BJ (cell line): ENCODE data around the gene ARHGEF28. TPM values are rescaled to one million over a fixed set of nuclear protein-coding genes. Genes with fewer than 3 reads are reported as not detected.

ENCODE experiments used
- CTCF ChIA-PET: fragments of 350-600 bp; formaldehyde crosslinking; extraction: SDS; loops from one replicate; lab custom pipeline; 2021; ENCODE audit warnings: antibody characterized with exemption, inconsistent platforms; lab: Yijun Ruan, JAX
- POLR2A ChIA-PET: fragments of 300-600 bp; sonication (Branson Sonifier 250); formaldehyde crosslinking; extraction: SDS; loops from one replicate; lab custom pipeline; 2021; ENCODE audit warnings: antibody characterized with exemption; lab: Charles Lee
- DNase-seq: peaks from one replicate; pipeline ENCODE4 v3.0.0-alpha.2; 2011; ENCODE audit warnings: low read depth
- H3K27me3 ChIP-seq: 2 replicates; pipeline ENCODE4 v1.6.0; 2011; ENCODE audit warnings: low read length; ENCODE audit not compliant: control insufficient read depth, insufficient read depth
- H3K36me3 ChIP-seq: 2 replicates; pipeline ENCODE4 v1.5.1; 2011; ENCODE audit warnings: low read length; ENCODE audit not compliant: control insufficient read depth, insufficient read depth
- H3K4me3 ChIP-seq: 2 replicates; pipeline ENCODE4 v1.5.1; 2011; ENCODE audit warnings: low read depth, mild to moderate bottlenecking, control low read depth, low read length
- polyA minus RNA-seq: library from RNA; depleted of rRNA, polyadenylated mRNA; stranded (reverse); fragments of >200 nt; gene quantifications from 2 replicates; pipeline ENCODE4 v1.2.3, GENCODE V29; 2011; rRNA and poly(A)+ RNA removed
- polyA plus RNA-seq: library from polyadenylated mRNA; depleted of rRNA; stranded (reverse); fragments of >200 nt; gene quantifications from 2 replicates; pipeline ENCODE4 v1.2.3, GENCODE V29; 2011; rRNA removed
- TF ChIP-seq, protein P1 (sequence below): IDR thresholded peaks from 2 replicates; pipeline ENCODE4 v1.5.1; 2011; ENCODE audit warnings: low read depth, mild to moderate bottlenecking, control low read depth, inconsistent platforms, low read length, moderate library complexity; ENCODE audit not compliant: insufficient read depth

Gene ARHGEF28
- polyA plus RNA-seq (2.8 and 4.6 TPM in 2 replicates), polyA minus RNA-seq (15.1 and 16.5 TPM in 2 replicates)

DNA sequence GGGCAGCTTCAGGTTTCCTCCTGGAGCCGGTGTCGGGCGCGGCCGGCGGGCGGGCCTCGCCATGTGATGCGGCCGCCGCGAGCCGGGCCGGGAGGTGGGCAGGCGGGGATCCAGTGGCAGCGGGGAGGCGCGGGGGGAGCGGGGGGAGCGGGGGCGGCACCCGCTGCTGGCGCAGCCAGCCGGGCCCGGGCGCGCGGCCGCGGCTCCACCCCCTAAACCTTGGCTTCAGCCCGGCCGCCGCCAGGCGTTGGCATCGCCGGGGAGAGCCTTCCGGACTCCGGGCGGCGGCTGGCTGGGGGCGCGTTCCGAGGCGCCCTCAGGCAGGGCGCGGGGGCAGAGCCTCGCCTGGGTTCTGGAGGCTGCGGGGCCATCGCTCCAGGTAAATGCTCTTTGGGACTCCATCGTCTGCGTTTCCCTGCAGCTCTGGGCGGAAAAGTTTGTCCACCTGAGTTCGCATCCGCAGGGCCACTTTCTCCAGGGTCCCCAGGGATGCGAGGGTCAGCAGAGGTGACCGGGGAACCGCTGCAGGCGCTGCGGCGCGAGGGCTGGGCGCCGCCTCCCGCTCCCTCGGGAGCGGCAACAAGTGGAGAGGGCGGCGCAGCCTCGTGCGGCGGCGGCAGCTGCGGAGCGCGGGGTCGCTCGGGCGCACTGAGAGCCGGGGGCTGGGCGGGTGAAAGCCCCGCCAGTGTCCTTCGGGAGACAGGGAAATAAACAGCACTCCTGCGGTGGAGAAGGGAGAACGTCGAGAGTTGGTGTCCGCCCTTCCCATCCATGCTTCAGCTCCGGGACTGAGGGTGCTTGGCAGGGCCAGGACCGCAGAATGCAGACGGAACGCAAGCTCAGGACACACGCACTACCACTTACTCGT is at the start of gene ARHGEF28:
Gene ARHGEF28, plus strand, starts transcription at position 253 of the 868 bp plus-strand sequence. CDS start 58,656 bp downstream, outside the sequence.
- TF ChIP-seq, protein P1, sequence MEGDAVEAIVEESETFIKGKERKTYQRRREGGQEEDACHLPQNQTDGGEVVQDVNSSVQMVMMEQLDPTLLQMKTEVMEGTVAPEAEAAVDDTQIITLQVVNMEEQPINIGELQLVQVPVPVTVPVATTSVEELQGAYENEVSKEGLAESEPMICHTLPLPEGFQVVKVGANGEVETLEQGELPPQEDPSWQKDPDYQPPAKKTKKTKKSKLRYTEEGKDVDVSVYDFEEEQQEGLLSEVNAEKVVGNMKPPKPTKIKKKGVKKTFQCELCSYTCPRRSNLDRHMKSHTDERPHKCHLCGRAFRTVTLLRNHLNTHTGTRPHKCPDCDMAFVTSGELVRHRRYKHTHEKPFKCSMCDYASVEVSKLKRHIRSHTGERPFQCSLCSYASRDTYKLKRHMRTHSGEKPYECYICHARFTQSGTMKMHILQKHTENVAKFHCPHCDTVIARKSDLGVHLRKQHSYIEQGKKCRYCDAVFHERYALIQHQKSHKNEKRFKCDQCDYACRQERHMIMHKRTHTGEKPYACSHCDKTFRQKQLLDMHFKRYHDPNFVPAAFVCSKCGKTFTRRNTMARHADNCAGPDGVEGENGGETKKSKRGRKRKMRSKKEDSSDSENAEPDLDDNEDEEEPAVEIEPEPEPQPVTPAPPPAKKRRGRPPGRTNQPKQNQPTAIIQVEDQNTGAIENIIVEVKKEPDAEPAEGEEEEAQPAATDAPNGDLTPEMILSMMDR, result no peak

DNA sequence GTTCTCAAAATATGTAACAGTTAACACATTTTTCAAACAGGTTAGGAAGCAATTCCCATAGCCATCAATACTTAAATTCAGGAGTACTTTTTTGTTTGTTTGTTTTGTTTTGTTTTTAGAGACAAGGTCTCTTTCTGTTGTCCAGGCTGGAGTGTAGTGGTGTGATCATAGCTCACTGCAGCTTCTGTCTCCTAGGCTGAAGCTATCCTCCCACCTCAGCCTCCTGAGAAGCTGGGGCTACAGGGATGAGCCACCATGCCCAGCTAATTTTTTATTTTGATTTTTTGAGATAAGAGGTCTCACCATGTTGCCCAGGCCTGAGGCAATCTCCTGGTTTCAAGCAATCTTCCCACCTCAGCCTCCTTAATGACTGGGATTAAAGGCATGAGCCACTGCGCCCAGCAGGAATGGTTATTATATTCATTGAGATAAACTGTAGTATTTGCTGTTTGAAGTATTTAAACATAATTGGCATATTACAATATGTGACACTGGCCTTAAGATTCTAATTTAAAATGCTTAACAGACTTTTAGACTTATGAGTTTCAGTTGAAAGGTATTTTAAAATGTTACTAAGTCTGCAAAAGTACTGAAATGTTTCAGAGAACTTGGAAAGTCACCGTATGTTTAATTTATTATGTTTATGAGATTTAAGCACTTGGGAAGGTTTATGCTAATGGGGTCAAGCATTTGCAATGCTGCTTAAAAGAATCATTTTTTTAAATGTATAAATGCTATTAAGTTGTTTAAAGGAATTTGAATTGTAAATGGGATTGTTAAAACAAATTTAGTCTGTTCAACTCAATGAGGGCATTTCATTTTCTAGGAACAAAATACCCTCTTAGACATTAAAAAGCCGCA is 43.5 kb upstream of the ARHGEF28 start:
- Histone ChIP-seq H3K36me3 (peaks cover 4% of the 10 kb centered on the region), H3K4me3 (no peak overlapping the region), H3K27me3 (no peaks in the 10 kb centered on the region)
- no peak for DNase-seq
- TF ChIP-seq, protein P1, result no peak
- POLR2A ChIA-PET, result no interaction called here
- CTCF ChIA-PET, result interaction anchor here (1.4 to 1.6 kb wide), 2 partner anchors 8 to 212 kb away, joined by 4 to 10 read pairs; no protein-coding TSS in a partner anchor

More for the DNA sequence above, at the start of gene ARHGEF28:
- ChIA-PET POLR2A (no interaction called here), CTCF (interaction anchor here (0.7 to 1.5 kb wide), 4 partner anchors 9 to 157 kb away, joined by 3 to 6 read pairs (median 4); no protein-coding TSS in a partner anchor)
- peak within 1 kb of the TSS; percentile 61 for H3K4me3 ChIP-seq
- no peaks in the 10 kb centered on the region for H3K36me3 ChIP-seq
- DNase-seq, result no peak
- no peaks in the 10 kb centered on the region for H3K27me3 ChIP-seq

DNA sequence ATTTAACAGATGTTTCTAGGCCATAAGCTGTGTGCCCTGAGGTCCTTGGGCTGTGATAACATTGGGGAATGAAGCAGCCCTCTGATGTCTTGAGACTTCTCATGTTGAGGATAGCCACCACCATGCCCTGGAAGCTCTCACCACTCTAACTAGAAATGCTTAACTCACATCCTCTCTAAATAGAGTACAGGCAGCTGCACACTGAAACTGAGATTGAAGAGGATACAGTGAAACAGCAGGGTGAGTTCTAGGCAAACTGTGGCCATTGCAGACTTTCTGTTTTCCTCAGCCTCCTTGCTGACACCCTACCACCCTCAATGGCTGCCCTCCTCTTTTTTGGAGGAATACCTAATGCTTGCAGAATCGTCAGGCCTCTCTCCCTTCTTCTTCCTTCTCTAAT is 38.1 kb upstream of the ARHGEF28 start:
- no peaks in the 10 kb centered on the region for H3K27me3 ChIP-seq
- H3K4me3 ChIP-seq, result no peak overlapping the region
- CTCF ChIA-PET, result interaction anchor here (0.6 to 7.3 kb wide), 6 partner anchors 9 to 639 kb away, joined by 3 to 183 read pairs (median 6); no protein-coding TSS in a partner anchor
- H3K36me3 ChIP-seq, result no peaks in the 10 kb centered on the region
- POLR2A ChIA-PET, result no interaction called here
- TF ChIP-seq, protein P1, result no peak
- no peak for DNase-seq

- Histone ChIP-seq H3K4me3 (no peak overlapping the region), H3K36me3 (no peaks in the 10 kb centered on the region), H3K27me3 (no peaks in the 10 kb centered on the region)
- CTCF ChIA-PET, result interaction anchor here (0.6 to 7.3 kb wide), 48 partner anchors 9 to 1069 kb away, joined by 3 to 183 read pairs (median 4); no protein-coding TSS in a partner anchor
- POLR2A ChIA-PET, result interaction anchor here (0.5 to 0.6 kb wide), 2 partner anchors 191 to 347 kb away, joined by 4 to 8 read pairs; no protein-coding TSS in a partner anchor
- DNase-seq, result peak; percentile 26
- TF ChIP-seq, protein P1, result peak; percentile 60
These were observed 34.8 kb upstream of the ARHGEF28 start for GRCh38 chr5:73591102-73591695.
